Ovary (tissue), 9 donors: Measurements from ENCODE around the gene ANKRD22. TPM values are rescaled to one million over a fixed set of nuclear protein-coding genes. Genes with fewer than 3 reads are reported as not detected.

Experiments used
- DNase-seq, 5 donors: peaks; one replicate each; pipeline ENCODE4 v3.0.0-alpha.2; 2019 to 2020
- H3K27ac ChIP-seq, 2 donors: fragments of 200-600 bp; one replicate each; pipeline versions ENCODE4 v1.5.1 to v1.8.0; 2019 to 2022
- H3K27me3 ChIP-seq: fragments of 200-600 bp; one replicate; pipeline ENCODE4 v1.8.0; 2022
- H3K36me3 ChIP-seq: fragments of 200-600 bp; sonication (generic); one replicate; pipeline ENCODE4 v1.5.1; 2019
- H3K4me1 ChIP-seq: one replicate; pipeline ENCODE4 v1.8.1; 2013; ENCODE audit warnings: mild to moderate bottlenecking, moderate library complexity; ENCODE audit not compliant: insufficient read depth
- H3K4me3 ChIP-seq: fragments of 200-600 bp; sonication (generic); one replicate; pipeline ENCODE4 v1.5.1; 2017
- H3K9me3 ChIP-seq, 2 donors: fragments of 200-600 bp in 1 of 2; sonication (generic) in 1 of 2; one replicate each; pipeline versions ENCODE4 v1.5.1 to v1.8.1; 2013 to 2019; ENCODE audit warnings: mild to moderate bottlenecking in 1 of 2, moderate library complexity in 1 of 2
- CTCF ChIP-seq, 3 donors: fragments of 450-650 bp in 2 of 3; fragments of 200-600 bp in 1 of 3; IDR thresholded peaks; one replicate each; pipeline versions ENCODE4 v1.5.1 to v1.8.0; 2016 to 2022; ENCODE audit warnings: antibody characterized with exemption in 3 of 3, mild to moderate bottlenecking in 1 of 3
- EP300 ChIP-seq: sonication (generic); formaldehyde crosslinking; IDR thresholded peaks from one replicate; pipeline ENCODE4 v1.6.1; 2017; ENCODE audit warnings: antibody characterized with exemption
- POLR2A ChIP-seq: fragments of 450-650 bp; IDR thresholded peaks from one replicate; pipeline ENCODE4 v1.6.1; 2017; ENCODE audit warnings: antibody characterized with exemption, mild to moderate bottlenecking, moderate library complexity
- WGBS, 3 donors: extraction: QIAGEN DNeasy Blood & Tissue Kit in 1 of 3; methylation state at CpG; one replicate each; pipeline versions ENCODE4 v1.1.5 to v1.1.7; 2013 to 2017; 5-methylcytosine and 5-hydroxymethylcytosine counted together
- intact Hi-C, 4 donors: fragments of 100-400 bp; cut with DNase I; formaldehyde crosslinking; loops; one replicate each; pipeline versions ENCODE4 v1.11.0 to v1.15.1; 2022 to 2023
- polyA plus RNA-seq, 2 donors: library from polyadenylated mRNA; stranded (reverse); fragments of 200-250 nt in 1 of 2; fragments of 350-450 nt in 1 of 2; fragmentation: Illumina TruSeq in 1 of 2; extraction: RNeasy Lipid Tissue Mini Kit (QIAGEN cat#74804) in 1 of 2; gene quantifications; one replicate each; pipeline ENCODE4 v1.2.3, GENCODE V29; 2013 to 2014
- total RNA-seq, 7 donors: library from RNA; depleted of rRNA in 2 of 7; stranded (reverse); fragments of >200 nt in 2 of 7; fragmentation: NEBNext Ultra II Directional in 3 of 7; extraction: Animal tissue kit (Norgen Biotek cat#: 25700) in 3 of 7; gene quantifications; one replicate each; pipeline versions ENCODE4 v1.1.0 to v1.2.4, GENCODE V29; 2016 to 2023
- donor health status: DM: no; HTN: no; CAD: no; lungs with moderate emphysema.
- donor health status: DM: no; HTN: no; CAD: no.
- donor health status: Bipolar disorder and iron deficiency.
- donor health status: DM: yes; HTN: yes; CAD: no.
- donor health status: DM: no; HTN: no; CAD: no.
- donor health status: DM: yes; HTN: yes; CAD: no.

The ANKRD22 gene
- total and polyA plus RNA-seq, 9 donors, result 0.42 to 0.63 TPM; not detected in 7

DNA sequence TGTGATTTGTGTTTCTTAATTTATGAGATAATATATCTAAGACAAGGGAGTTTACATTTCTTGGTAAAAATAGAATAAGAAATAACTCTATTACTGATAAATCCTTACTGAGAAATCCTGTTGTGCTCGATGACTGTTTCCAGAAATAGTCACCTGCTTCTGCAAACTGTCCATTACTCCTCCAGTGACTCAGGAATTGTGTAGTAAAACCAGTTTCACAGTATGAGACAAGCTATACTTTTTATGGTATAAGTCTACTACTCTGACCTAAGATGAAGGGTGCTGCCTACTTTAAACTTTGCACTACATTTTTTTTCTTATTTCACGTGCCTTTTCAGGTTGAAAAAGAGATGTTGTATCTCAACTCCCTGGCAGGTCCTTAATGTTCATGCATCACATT is 6.8 kb upstream of the ANKRD22 start:
- no peaks in the 10 kb centered on the region for H3K36me3 ChIP-seq
- DNase-seq, result no peak
- H3K9me3 ChIP-seq, result no peaks in the 10 kb centered on the region
- no peaks in the 10 kb centered on the region for H3K27me3 ChIP-seq
- intact Hi-C loops, result no loop called here
- no peak overlapping the region for H3K27ac ChIP-seq
- TF ChIP-seq CTCF (IDR thresholded peaks at IDR 0.05), result no peak
- TF ChIP-seq POLR2A, result no peak
- TF ChIP-seq EP300, result no peak
- H3K4me3 ChIP-seq, result no peak overlapping the region
- WGBS, 3 donors, result 30 to 43% (median 41%) methylated on average over 2 of the region's 2 CpGs
- no peaks in the 10 kb centered on the region for H3K4me1 ChIP-seq

DNA sequence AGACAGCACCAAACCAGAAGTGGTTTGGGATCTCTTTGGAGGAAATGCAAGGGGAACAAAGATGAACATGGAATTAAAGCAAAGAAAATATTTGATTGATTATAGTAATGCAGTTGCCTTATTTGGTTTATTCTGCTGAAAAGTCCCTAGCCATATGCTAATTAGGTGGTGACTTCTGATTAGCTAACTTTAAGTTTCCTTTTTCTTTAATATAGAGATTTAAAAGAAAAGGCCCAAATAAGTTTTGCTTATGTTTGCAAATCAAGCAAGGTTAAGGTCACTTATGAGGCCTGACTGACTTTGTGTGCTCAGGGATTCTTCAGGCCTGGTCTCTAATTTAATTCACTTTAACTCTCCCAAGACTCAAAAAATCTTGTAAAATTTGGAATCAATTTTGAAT is 6.2 kb upstream of the ANKRD22 start:
- H3K27ac ChIP-seq, result no peak overlapping the region
- intact Hi-C loops, result no loop called here
- H3K27me3 ChIP-seq, result no peaks in the 10 kb centered on the region
- no peaks in the 10 kb centered on the region for H3K36me3 ChIP-seq
- no peak overlapping the region for H3K4me3 ChIP-seq
- no peaks in the 10 kb centered on the region for H3K4me1 ChIP-seq
- TF ChIP-seq POLR2A (no peak), CTCF (IDR thresholded peaks at IDR 0.05) (no peak), EP300 (no peak)
- no peaks in the 10 kb centered on the region for H3K9me3 ChIP-seq
- DNase-seq, result no peak

DNA sequence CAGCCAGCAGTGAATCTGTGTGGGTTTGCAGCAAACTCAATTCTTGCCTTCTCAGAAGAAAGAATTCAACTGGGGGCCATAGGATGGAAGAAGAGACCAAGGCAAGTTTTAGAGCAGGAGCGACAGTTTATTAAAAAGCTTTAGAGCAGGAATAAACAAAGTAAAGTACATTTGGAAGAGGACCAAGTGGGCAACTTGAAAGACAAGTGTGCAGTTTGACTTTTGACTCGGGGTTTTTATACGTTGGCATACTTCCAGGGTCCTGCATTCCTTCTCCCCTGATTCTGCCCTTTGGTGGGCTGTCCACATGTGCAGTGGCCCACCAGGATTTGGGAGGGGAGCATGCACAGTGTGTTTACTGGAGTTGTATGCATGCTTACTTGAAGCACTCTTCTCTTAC is 3.0 kb upstream of the ANKRD22 start:
- Histone ChIP-seq H3K27me3 (no peaks in the 10 kb centered on the region), H3K36me3 (no peaks in the 10 kb centered on the region), H3K4me1 (no peaks in the 10 kb centered on the region), H3K9me3 (no peaks in the 10 kb centered on the region), H3K27ac (no peak overlapping the region), H3K4me3 (no peak overlapping the region)
- intact Hi-C loops, result no loop called here
- no peak for DNase-seq
- WGBS, 3 donors, result 67 to 83% (median 76%) methylated on average over 3 of the region's 3 CpGs
- TF ChIP-seq POLR2A (no peak), EP300 (no peak), CTCF (IDR thresholded peaks at IDR 0.05) (no peak)

DNA sequence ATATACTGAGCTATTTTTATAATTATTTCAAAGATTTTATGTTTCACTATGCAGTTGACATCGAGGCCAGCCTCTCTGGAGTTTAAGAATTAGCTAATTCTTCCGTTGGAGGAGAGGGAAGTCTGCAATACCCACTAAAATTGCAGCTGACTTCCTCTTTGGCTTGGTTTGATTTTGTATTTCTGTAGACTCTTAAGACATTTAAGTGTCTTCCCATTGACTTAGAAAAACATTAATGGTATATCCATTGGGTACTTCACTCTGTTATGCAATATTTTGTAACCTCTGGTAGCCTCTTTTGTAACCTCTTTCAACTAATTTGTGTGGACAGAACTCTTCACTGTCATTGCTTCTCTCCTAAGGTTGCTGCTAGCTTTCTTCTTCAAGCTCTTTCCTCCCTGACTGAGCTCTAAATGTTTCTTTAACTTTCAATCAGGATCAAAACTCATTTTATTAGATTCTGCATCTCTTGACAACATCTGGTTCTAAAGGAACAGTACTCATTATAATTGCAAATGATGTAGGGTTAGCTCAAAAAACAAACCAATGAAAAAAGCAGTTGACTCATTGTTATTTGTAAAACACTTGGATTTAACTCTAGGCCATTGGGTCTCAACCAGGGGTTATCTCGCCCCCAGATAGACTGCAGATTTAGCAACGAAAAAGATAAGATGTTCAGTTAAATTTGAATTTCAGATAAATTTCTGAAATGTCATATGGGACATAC is 1.7 kb upstream of the ANKRD22 start:
- intact Hi-C loops, result no loop called here
- Histone ChIP-seq H3K27ac (no peak overlapping the region), H3K36me3 (no peaks in the 10 kb centered on the region), H3K9me3 (no peaks in the 10 kb centered on the region), H3K4me1 (no peaks in the 10 kb centered on the region), H3K27me3 (no peaks in the 10 kb centered on the region), H3K4me3 (no peak overlapping the region)
- 75 to 81% (median 77%) methylated on average over 4 of the region's 4 CpGs for WGBS, 3 donors
- TF ChIP-seq POLR2A (no peak), CTCF (IDR thresholded peaks at IDR 0.05) (no peak), EP300 (no peak)
- no peak for DNase-seq
